ENCODE results near the gene PPFIBP1.

Gene PPFIBP1

GRCh38 chr12:27513155-27513824, 10.7 kb upstream of the PPFIBP1 start:
- DNase-seq: no peak

DNA sequence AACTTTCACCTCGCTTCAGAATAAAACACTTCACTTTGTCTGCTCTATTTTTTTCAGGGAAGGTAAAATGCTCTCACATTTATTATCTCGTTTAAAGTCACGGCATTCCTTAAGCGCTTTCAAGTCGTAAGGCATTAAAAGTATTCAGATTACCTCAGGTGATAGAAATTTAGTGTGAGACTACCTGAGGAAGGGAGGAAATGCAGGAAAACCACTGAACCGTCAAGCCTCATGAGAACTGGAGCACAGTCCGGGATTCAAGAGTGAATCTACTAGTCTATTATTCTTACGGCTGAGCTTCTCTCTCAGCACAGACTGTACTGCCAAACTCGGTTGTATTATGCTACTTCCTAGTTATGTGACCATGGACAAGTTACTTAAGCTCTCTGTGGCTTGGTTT, 8.3 kb upstream of the PPFIBP1 start:
- DNase-seq: no peak

- no peak for DNase-seq
Observed at GRCh38 chr12:27516625-27517024, 7.4 kb upstream of the PPFIBP1 start.

- DNase-seq: no peak
Observed at GRCh38 chr12:27517546-27517945, 6.5 kb upstream of the PPFIBP1 start.

GRCh38 chr12:27517961-27518665, 5.9 kb upstream of the PPFIBP1 start:
- DNase-seq: no peak

DNA sequence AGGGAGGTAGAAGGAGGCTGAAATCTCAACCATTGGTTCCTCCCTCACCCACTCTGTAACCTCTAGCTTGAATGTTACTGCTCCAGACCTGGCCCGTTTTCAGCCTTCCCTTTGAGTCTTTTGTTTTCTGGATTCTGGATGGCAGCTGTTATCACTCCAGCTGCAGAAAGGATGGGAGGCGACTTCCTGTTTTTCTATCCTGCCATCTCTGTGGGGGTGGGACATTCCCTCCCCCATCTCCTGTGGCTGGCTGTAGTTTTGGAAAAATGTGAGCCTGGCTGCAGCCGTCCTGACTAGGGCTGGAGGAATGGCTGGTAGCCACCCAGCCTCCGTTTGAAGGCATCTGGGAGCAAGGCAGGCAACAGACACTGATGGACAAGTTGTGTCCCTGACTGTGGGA, 2.9 kb upstream of the PPFIBP1 start:
- peak; percentile 52 for DNase-seq

DNA sequence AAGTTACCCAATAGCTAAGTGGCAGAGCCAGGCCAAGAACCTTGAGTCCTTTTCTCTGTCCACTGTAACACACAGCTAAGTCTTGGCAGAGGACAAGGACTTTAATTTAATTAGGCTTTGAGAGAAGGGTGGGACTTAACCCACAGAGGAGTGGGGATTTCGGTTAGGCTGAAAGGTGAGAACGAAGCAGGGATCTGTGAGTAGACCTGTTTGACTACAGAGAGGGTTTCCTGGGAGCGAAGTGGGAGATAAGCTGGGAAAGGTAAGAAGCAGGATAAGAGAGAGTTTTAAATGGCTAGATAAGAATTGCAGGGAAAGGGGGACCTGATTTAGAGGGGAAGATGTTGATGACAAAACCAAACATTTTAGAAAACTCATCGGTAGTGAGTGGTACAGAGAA, 2.0 kb upstream of the PPFIBP1 start:
- no peak for DNase-seq

DNA sequence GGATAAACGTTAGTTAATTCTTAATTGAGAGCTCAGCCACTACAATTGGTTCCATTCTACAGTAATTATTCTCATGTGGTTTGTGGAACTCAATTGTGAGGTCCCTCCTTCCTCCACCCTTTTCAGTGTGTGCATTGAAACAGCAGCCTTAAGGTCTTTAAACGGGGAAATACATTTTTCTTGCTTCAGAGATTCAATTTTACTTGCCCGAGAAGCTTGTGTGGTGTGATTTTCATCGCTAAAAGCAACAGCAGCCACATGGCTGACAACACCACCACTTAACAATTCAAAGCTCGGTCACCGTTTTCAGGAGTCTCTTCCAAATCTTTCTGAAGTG, 733 bp upstream of the PPFIBP1 start:
- no peak for DNase-seq

- DNase-seq: no peak
Observed at GRCh38 chr12:27524494-27524835, 459 bp downstream of the PPFIBP1 start.

DNA sequence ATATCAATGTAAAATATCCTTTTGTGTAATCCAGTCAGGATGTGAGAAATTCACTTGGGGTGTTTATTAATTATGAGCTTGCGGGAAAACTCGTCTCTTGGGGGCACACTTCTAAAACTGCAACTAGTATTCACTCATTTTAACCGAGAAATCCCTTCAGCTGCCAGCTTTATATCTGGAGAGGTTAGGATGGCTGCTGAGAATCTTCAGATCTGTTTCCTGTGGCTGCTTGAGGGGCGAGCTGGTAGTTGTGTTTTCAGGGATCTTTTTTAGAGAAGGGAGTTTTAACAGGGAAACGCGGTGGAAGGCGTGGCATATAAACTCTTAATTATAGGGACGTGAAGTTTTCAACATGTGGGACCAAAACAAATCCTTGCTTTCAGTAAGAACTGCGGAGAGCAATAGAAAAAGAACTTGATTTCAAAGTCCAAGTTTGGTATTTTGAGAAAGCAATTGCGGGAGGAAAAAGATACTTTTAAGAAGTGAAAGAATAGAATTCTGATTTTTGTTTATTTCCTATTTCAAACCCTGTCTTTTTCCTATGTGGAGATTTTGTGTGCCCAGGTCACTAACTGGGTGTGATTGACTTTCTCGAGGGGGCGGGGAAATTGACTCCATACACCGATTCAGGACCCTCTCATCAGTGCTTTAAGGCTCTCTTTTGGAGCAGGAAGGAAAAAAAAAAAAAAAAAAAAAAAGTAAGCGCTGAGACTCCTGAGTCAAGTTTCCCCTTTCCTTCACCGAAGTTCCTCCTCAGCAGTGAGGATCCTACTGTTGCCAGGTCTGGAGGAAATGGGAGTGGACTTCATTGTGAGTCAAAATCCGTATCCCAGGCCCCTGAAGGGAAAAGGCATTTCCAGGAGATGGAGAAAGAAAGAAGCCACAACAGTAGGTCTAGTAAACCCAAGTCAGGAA, 1.1 kb downstream of the PPFIBP1 start:
- DNase-seq: peak; percentile 79

DNA sequence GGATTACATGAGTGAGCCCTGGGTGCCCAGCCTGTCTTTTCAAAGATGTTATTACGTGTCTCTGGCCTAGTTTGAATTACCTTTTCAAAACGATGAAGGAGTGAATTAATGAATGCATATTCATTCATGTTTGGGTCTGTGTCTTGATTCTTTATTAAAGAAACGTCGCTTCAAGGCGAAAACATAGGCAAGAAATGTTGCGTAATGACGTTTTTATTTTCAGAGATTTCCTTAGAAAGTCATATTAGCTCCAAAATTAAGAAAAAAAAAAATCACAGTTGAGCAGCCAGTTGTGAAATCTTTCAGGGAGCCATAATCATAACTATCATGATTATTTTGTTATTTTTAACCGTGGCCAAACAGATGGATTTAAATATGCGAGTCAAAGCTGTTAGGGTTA, 3.5 kb downstream of the PPFIBP1 start:
- no peak for DNase-seq

- no peak for DNase-seq
Observed at GRCh38 chr12:27528788-27529187, 4.8 kb downstream of the PPFIBP1 start.

DNA sequence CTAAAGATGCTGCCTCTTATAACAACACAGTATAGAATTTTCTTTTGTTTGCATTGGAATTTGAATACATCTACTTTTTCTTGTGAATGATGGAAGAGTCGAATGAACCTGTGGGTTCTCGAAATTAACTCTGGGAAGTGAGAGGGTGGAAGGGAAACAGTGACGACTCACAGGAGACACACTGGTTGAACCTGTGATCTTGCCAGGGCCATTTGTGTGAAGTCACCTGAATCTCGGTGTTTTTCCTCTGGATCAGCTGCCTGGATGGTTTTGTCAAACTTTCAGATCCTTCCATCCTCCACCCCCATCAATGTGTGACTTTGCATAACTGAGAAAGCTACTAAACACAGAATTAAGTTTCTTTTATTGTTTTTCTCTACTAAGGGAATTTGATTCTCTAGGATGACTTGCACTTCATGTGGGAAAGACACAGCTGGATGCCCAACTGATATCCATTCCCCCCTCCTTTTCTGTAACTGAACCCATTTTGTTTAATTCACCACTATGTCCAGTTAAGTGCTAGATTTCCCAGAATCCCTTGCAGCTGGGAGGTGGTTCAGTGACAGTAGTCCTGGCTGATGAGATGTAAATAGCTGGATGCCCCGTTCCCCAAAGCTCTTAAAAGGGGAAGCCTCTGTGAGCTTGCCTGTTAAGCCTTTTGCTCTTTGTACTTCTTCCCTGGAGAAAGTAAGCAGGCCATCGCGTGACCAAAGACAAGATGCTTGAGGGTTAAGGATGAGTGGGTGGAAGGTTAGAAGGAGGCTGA, 6.3 kb downstream of the PPFIBP1 start:
- no peak for DNase-seq

DNA sequence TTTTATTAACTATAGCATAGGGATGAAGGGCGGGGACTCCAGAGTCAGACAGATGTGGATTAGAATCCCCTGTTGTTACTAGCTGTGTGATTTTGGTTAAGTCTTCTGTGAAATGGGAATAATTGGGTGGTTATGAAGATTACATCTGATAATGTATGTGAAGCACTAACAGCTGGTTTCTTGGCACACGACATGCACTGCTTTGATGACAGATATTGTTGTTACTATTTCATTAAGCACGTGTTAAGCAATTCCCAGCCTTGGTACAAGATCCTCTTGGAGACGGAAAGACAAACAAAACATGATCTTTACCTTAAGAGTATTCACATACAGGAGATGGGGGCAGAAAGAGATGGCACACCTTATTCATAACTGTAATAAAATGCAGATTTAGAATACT, 7.9 kb downstream of the PPFIBP1 start:
- DNase-seq: no peak

GRCh38 chr12:27534060-27534764, 10.2 kb downstream of the PPFIBP1 start:
- no peak for DNase-seq

- no peak for DNase-seq
Observed at GRCh38 chr12:27534765-27535161, 10.8 kb downstream of the PPFIBP1 start.

GRCh38 chr12:27535318-27535717, 11.3 kb downstream of the PPFIBP1 start:
- no peak for DNase-seq

- no peak for DNase-seq
Observed at GRCh38 chr12:27537855-27538675, 14.1 kb downstream of the PPFIBP1 start.

DNA sequence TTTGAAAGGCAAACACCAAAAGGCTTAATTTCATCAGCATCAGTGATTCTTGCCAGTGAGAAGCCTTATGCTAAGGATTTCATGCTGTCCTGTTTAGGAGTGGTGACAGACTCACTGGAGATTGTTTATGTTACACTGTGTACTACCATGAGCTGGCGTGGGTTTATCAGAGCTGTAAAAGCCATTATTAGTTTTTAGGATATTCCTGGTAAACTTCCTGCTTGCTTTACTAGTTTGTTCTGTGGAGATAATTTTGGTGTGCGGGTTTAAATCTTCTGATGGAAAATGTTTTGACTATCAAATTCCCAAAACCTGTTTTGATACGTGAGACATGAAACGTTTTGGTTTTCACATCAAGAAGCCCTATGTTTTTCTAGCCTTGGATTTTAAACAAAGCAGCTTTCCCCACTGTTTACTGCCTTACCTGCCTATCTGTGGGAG, 15.2 kb downstream of the PPFIBP1 start:
- peak; percentile 48 for DNase-seq

GRCh38 chr12:27541031-27541719, 17.2 kb downstream of the PPFIBP1 start:
- no peak for DNase-seq

- peak; percentile 93 for DNase-seq
Observed at GRCh38 chr12:27542628-27543027, 18.6 kb downstream of the PPFIBP1 start.
